ENCODE measurements around the gene RTEL1.

DNA sequence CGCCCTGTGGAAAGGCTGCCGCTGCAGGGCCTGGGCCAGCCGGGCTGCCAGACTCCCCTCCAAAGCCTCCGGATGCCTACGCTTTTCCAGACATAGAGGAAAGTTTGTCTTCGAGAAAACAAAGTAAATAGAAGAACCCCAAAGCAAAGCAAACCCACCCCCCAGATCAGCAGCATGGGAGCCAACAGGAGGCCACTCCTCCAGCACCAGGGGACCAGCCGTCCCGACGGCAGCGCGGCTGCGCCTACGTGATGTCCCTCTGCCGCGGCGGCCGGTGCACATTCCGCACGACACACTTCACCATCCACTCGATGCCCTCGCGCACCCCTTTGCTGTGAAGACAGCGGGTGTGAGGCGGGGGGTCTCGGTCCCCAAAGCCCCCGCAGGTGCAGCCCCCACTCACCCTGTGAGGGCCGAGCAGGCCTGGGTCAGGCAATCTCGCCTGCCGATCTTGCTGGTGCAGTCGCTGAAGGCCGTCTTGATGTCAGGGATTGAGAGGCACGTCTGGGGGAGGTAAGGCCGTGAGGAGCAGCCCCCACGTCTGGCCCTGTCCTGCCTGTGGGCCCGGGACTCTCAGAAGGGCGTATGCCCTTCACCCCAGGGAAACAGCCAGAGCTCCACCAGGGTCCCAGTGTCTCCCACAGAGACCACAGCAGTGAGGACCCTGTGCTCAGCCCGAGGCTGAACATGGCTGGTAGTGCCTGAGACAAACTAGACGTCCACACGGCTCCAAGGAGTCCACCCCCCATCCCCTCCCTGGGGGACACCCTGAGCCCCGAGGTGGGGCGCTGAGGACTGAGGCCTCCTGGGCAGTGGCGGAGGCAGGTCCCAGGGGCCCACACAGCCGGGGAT, 42.3 kb downstream of the RTEL1 start:
- TF ChIP-seq, protein P1, sequence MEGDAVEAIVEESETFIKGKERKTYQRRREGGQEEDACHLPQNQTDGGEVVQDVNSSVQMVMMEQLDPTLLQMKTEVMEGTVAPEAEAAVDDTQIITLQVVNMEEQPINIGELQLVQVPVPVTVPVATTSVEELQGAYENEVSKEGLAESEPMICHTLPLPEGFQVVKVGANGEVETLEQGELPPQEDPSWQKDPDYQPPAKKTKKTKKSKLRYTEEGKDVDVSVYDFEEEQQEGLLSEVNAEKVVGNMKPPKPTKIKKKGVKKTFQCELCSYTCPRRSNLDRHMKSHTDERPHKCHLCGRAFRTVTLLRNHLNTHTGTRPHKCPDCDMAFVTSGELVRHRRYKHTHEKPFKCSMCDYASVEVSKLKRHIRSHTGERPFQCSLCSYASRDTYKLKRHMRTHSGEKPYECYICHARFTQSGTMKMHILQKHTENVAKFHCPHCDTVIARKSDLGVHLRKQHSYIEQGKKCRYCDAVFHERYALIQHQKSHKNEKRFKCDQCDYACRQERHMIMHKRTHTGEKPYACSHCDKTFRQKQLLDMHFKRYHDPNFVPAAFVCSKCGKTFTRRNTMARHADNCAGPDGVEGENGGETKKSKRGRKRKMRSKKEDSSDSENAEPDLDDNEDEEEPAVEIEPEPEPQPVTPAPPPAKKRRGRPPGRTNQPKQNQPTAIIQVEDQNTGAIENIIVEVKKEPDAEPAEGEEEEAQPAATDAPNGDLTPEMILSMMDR (IDR thresholded peaks at IDR 0.05), result no peak
- TF ChIP-seq POLR2A (IDR thresholded peaks at IDR 0.05), result no peak

Measured in right lobe of liver (tissue), 4 donors.